Hepatocyte (in vitro differentiated cells): Measurements from ENCODE around the gene FGR. TPM values are rescaled to one million over a fixed set of nuclear protein-coding genes. Genes with fewer than 3 reads are reported as not detected.
A peak's percentile ranks its signal among the peaks of the same experiment; 100 is the strongest.

Experiments used
- DNase-seq: peaks from one replicate; pipeline ENCODE4 v3.0.0-alpha.2; 2016; ENCODE audit warnings: low spot score
- H2AFZ ChIP-seq: fragments of 200-600 bp; sonication (generic); 2 replicates; pipeline ENCODE4 v1.6.0; 2016; ENCODE audit warnings: antibody characterized with exemption, mild to moderate bottlenecking
- H3K27ac ChIP-seq: fragments of 200-600 bp; sonication (generic); 2 replicates; pipeline ENCODE4 v1.5.1; 2016; ENCODE audit warnings: mild to moderate bottlenecking
- H3K27me3 ChIP-seq: fragments of 200-600 bp; sonication (generic); 2 replicates; pipeline ENCODE4 v1.6.1; 2016
- H3K36me3 ChIP-seq: fragments of 200-600 bp; sonication (generic); replicated peaks from 2 replicates; pipeline ENCODE4 v1.5.1; 2016; ENCODE audit warnings: low read depth; ENCODE audit not compliant: insufficient read depth
- H3K4me1 ChIP-seq: fragments of 200-600 bp; sonication (generic); 2 replicates; pipeline ENCODE4 v1.5.1; 2016; ENCODE audit warnings: mild to moderate bottlenecking, moderate library complexity; ENCODE audit not compliant: insufficient read depth
- H3K4me2 ChIP-seq: fragments of 200-600 bp; sonication (generic); 2 replicates; pipeline ENCODE4 v1.6.0; 2016
- H3K4me3 ChIP-seq: fragments of 200-600 bp; sonication (generic); 2 replicates; pipeline ENCODE4 v1.5.1; 2016; ENCODE audit warnings: mild to moderate bottlenecking
- H3K79me2 ChIP-seq: fragments of 200-600 bp; sonication (generic); 2 replicates; pipeline ENCODE4 v1.6.0; 2017; ENCODE audit warnings: mild to moderate bottlenecking
- H3K9me2 ChIP-seq: fragments of 200-600 bp; sonication (generic); replicated peaks from 2 replicates; pipeline ENCODE4 v1.6.0; 2017; ENCODE audit warnings: mild to moderate bottlenecking; ENCODE audit not compliant: insufficient read depth
- H3K9me3 ChIP-seq: fragments of 200-600 bp; sonication (generic); 2 replicates; pipeline ENCODE4 v1.5.1; 2016; ENCODE audit warnings: low read depth, mild to moderate bottlenecking
- H4K20me1 ChIP-seq: fragments of 200-600 bp; sonication (generic); 2 replicates; pipeline ENCODE4 v1.6.0; 2016; ENCODE audit warnings: mild to moderate bottlenecking; ENCODE audit not compliant: insufficient read depth, poor library complexity, severe bottlenecking
- EZH2 ChIP-seq: fragments of 200-600 bp; sonication (generic); IDR thresholded peaks from 2 replicates; pipeline ENCODE4 v1.6.1; 2016; ENCODE audit warnings: antibody characterized with exemption, mild to moderate bottlenecking, borderline replicate concordance
- EZH2phosphoT487 ChIP-seq: fragments of 200-600 bp; sonication (generic); IDR thresholded peaks from one replicate; pipeline ENCODE4 v1.6.1; 2018; ENCODE audit warnings: antibody characterized with exemption, mild to moderate bottlenecking, low read depth, moderate library complexity; ENCODE audit not compliant: unreplicated experiment, severe bottlenecking
- WGBS: methylation state at CpG from one replicate; pipeline ENCODE4 v1.1.6; 2016; ENCODE audit warnings: low lambda C conversion rate; ENCODE audit errors: missing lambda C conversion rate; 5-methylcytosine and 5-hydroxymethylcytosine counted together
- polyA plus RNA-seq: library from polyadenylated mRNA; unstranded; fragments of >200 nt; fragmentation: Nextera tagmentation; extraction: Ambion mirVana; gene quantifications from 2 replicates; pipeline ENCODE4 v1.2.1, GENCODE V29; 2016
- total RNA-seq: library from RNA; depleted of rRNA; stranded (reverse); fragments of >200 nt; gene quantifications from 2 replicates; pipeline ENCODE4 v1.2.3, GENCODE V29; 2014
- TF ChIP-seq, protein P1 (sequence below): fragments of 200-600 bp; sonication (generic); IDR thresholded peaks from 2 replicates; pipeline ENCODE4 v1.5.1; 2016; ENCODE audit warnings: antibody characterized with exemption, mild to moderate bottlenecking; ENCODE audit not compliant: poor library complexity

The FGR gene
- total and polyA plus RNA-seq, 2 experiments from 2014 or later = 0.28 to 0.73 TPM

GRCh38 chr1:27671964-27672749, 37.2 kb upstream of the FGR start, which contains the start of gene IFI6:
Gene IFI6, minus strand, starts transcription at chr1:27672192. Its CDS starts 2,878 bp downstream, at chr1:27669314.
- no peaks in the 10 kb centered on the region for H3K27me3 ChIP-seq
- H3K36me3 ChIP-seq = no peaks in the 10 kb centered on the region
- peak within 1 kb of the TSS; percentile 61 for H2AFZ ChIP-seq
- peak within 1 kb of the TSS; percentile 89 for H3K27ac ChIP-seq
- no peaks in the 10 kb centered on the region for H4K20me1 ChIP-seq
- TF ChIP-seq, protein P1, sequence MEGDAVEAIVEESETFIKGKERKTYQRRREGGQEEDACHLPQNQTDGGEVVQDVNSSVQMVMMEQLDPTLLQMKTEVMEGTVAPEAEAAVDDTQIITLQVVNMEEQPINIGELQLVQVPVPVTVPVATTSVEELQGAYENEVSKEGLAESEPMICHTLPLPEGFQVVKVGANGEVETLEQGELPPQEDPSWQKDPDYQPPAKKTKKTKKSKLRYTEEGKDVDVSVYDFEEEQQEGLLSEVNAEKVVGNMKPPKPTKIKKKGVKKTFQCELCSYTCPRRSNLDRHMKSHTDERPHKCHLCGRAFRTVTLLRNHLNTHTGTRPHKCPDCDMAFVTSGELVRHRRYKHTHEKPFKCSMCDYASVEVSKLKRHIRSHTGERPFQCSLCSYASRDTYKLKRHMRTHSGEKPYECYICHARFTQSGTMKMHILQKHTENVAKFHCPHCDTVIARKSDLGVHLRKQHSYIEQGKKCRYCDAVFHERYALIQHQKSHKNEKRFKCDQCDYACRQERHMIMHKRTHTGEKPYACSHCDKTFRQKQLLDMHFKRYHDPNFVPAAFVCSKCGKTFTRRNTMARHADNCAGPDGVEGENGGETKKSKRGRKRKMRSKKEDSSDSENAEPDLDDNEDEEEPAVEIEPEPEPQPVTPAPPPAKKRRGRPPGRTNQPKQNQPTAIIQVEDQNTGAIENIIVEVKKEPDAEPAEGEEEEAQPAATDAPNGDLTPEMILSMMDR = no peak
- no peak for TF ChIP-seq EZH2phosphoT487
- no peak for TF ChIP-seq EZH2
- DNase-seq = peak; percentile 95
- no peaks in the 10 kb centered on the region for H3K9me2 ChIP-seq
- WGBS = 2% methylated on average over 10 of the region's 10 CpGs
- H3K4me2 ChIP-seq = peak within 1 kb of the TSS; percentile 79
- H3K4me1 ChIP-seq = peaks cover 13% of the 10 kb centered on the region
- H3K4me3 ChIP-seq = peak within 1 kb of the TSS; percentile 8
- H3K79me2 ChIP-seq = no peaks in the 10 kb centered on the region
- no peaks in the 10 kb centered on the region for H3K9me3 ChIP-seq

DNA sequence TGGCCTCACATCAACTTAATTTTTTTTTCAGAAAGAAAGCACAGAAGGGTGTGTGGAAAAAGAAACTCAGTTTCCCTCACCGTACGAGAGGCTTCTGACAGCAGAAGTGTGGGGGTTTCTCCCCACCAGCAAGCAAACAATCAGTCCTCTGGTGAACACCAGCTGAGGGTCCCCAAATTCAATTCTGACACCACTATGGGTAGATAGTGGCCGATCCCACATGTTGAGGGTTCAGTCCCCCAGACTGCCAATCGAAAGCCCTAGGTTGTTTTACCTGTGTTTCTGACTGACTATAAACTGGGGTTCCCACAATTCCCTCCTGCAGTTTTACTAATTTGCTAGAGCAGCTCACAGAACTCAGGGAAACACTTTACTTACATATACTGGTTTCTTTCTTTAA, 34.9 kb upstream of the FGR start:
- no peaks in the 10 kb centered on the region for H3K9me2 ChIP-seq
- no peaks in the 10 kb centered on the region for H3K79me2 ChIP-seq
- H3K9me3 ChIP-seq = no peaks in the 10 kb centered on the region
- no peak overlapping the region for H2AFZ ChIP-seq
- peak overlapping the region; percentile 97 for H3K4me2 ChIP-seq
- 93% methylated on average over 4 of the region's 4 CpGs for WGBS
- TF ChIP-seq EZH2phosphoT487 (no peak), EZH2 (no peak)
- TF ChIP-seq, protein P1 = no peak
- H3K4me1 ChIP-seq = peaks cover 13% of the 10 kb centered on the region
- H3K27ac ChIP-seq = no peak overlapping the region
- H3K27me3 ChIP-seq = no peaks in the 10 kb centered on the region
- DNase-seq = no peak
- H3K36me3 ChIP-seq = no peaks in the 10 kb centered on the region
- no peak overlapping the region for H3K4me3 ChIP-seq
- H4K20me1 ChIP-seq = no peaks in the 10 kb centered on the region

- Histone ChIP-seq H4K20me1 (no peaks in the 10 kb centered on the region), H3K4me2 (peak overlapping the region; percentile 97), H2AFZ (peak overlapping the region; percentile 97), H3K4me1 (peaks cover 13% of the 10 kb centered on the region), H3K36me3 (no peaks in the 10 kb centered on the region), H3K79me2 (no peaks in the 10 kb centered on the region), H3K9me2 (no peaks in the 10 kb centered on the region), H3K4me3 (peak overlapping the region; percentile 28), H3K27me3 (no peaks in the 10 kb centered on the region), H3K27ac (no peak overlapping the region), H3K9me3 (no peaks in the 10 kb centered on the region)
- TF ChIP-seq, protein P1 = peak; percentile 88
- TF ChIP-seq EZH2phosphoT487 = no peak
- 18% methylated on average over 33 of the region's 36 CpGs for WGBS
- peak; percentile 79 for DNase-seq
Measured at GRCh38 chr1:27668808-27669723, 34.1 kb upstream of the FGR start.
